ENCODE measurements around the gene KANSL1. TPM values are rescaled to one million over a fixed set of nuclear protein-coding genes. Genes with fewer than 3 reads are reported as not detected.

Gene KANSL1
- total RNA-seq, 1 experiment from 2014 or later = 72.7 TPM

DNA sequence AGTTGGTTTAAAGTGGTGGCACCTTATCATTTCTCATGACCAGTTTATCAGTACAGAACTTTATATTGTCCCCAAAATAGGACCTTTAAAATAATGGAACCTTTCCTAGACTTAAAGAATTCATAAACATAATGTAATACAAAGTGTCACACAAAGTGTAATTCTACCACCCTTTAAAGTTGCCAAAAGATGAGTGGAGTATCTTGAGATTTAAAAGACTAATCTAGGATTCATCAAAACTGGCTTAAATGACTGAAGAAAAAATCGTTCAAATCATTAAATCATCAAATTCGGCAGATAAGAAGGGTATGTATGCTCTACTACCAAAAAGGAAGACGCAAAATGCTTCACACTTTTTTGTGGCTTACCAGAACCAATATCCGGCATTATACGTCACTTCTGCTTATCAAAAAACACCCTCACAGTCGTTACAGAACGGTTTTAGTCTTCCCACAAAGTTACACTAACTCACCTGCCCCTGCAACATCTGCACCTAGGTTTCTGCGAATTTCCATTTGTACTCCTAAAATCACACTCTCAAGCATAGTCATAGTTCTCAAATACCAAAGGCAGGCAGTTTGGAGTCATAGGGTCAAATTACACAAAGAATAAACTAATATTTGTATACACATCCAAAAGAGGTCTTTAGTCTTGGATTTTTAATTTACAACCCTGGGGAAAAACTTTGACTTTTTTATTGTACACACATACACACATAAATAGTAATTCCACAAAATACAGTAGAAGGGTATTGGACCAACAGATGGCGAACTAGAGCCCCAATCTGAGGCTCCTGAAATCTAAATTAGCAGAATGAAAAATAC is 1.4 kb upstream of the KANSL1 start:
- Mint-ChIP-seq H3K27me3 (ENCODE audit: low read depth) (0 out of 2 replicates have a peak, but pooled peaks cover 2% of the 10 kb centered on the region), H3K9me3 (peaks cover 18% of the 10 kb centered on the region), H3K27ac (peak overlapping the region; percentile 71), H3K4me3 (peak overlapping the region; percentile 70), H3K4me1 (peaks cover 22% of the 10 kb centered on the region), H3K36me3 (peaks cover 24% of the 10 kb centered on the region)
- CTCF ChIA-PET = interaction anchor here (1.5 kb wide), 2 partner anchors 16 to 150 kb away, joined by 7 to 11 read pairs; no protein-coding TSS in a partner anchor
- ATAC-seq (no peak), DNase-seq (ENCODE audit: low spot score) (no peak)
- TF ChIP-seq E2F1 (CRISPR knock-in tag; IDR thresholded peaks at IDR 0.05) = no peak
- TF ChIP-seq KAT7 (CRISPR knock-in tag; IDR thresholded peaks at IDR 0.05; ENCODE audit: borderline replicate concordance) = no peak
- no peak for TF ChIP-seq ZNF219 (CRISPR knock-in tag; IDR thresholded peaks at IDR 0.05; ENCODE audit: borderline replicate concordance)
- no peak for TF ChIP-seq JUN (CRISPR knock-in tag; IDR thresholded peaks at IDR 0.05)
- TF ChIP-seq NFE2L1 (CRISPR knock-in tag; IDR thresholded peaks at IDR 0.05) = no peak
- no peak for TF ChIP-seq ZNF138 (CRISPR knock-in tag; conservative IDR thresholded peaks at IDR 0.05)
- no peak for TF ChIP-seq CREM (CRISPR knock-in tag; IDR thresholded peaks at IDR 0.05)
- TF ChIP-seq FOXJ3 (CRISPR knock-in tag; IDR thresholded peaks at IDR 0.05; ENCODE audit: borderline replicate concordance) = no peak
- TF ChIP-seq ZNF232 (CRISPR knock-in tag; IDR thresholded peaks at IDR 0.05) = no peak
- TF ChIP-seq, protein P1, sequence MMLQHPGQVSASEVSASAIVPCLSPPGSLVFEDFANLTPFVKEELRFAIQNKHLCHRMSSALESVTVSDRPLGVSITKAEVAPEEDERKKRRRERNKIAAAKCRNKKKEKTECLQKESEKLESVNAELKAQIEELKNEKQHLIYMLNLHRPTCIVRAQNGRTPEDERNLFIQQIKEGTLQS (CRISPR knock-in tag; conservative IDR thresholded peaks at IDR 0.05) = no peak
- no peak for TF ChIP-seq MYBL2 (CRISPR knock-in tag; IDR thresholded peaks at IDR 0.05)
- no peak for TF ChIP-seq SOX15 (CRISPR knock-in tag; IDR thresholded peaks at IDR 0.05)
- TF ChIP-seq USF1 (CRISPR knock-in tag; IDR thresholded peaks at IDR 0.05) = no peak
- TF ChIP-seq, protein P2, sequence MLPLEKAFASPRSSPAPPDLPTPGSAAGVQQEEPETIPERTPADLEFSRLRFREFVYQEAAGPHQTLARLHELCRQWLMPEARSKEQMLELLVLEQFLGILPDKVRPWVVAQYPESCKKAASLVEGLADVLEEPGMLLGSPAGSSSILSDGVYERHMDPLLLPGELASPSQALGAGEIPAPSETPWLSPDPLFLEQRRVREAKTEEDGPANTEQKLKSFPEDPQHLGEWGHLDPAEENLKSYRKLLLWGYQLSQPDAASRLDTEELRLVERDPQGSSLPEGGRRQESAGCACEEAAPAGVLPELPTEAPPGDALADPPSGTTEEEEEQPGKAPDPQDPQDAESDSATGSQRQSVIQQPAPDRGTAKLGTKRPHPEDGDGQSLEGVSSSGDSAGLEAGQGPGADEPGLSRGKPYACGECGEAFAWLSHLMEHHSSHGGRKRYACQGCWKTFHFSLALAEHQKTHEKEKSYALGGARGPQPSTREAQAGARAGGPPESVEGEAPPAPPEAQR (CRISPR knock-in tag; IDR thresholded peaks at IDR 0.05) = no peak
- no peak for TF ChIP-seq GABPB1 (CRISPR knock-in tag; IDR thresholded peaks at IDR 0.05)
- TF ChIP-seq, protein P3, sequence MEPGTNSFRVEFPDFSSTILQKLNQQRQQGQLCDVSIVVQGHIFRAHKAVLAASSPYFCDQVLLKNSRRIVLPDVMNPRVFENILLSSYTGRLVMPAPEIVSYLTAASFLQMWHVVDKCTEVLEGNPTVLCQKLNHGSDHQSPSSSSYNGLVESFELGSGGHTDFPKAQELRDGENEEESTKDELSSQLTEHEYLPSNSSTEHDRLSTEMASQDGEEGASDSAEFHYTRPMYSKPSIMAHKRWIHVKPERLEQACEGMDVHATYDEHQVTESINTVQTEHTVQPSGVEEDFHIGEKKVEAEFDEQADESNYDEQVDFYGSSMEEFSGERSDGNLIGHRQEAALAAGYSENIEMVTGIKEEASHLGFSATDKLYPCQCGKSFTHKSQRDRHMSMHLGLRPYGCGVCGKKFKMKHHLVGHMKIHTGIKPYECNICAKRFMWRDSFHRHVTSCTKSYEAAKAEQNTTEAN (CRISPR knock-in tag; IDR thresholded peaks at IDR 0.05) = no peak
- TF ChIP-seq, protein P4, sequence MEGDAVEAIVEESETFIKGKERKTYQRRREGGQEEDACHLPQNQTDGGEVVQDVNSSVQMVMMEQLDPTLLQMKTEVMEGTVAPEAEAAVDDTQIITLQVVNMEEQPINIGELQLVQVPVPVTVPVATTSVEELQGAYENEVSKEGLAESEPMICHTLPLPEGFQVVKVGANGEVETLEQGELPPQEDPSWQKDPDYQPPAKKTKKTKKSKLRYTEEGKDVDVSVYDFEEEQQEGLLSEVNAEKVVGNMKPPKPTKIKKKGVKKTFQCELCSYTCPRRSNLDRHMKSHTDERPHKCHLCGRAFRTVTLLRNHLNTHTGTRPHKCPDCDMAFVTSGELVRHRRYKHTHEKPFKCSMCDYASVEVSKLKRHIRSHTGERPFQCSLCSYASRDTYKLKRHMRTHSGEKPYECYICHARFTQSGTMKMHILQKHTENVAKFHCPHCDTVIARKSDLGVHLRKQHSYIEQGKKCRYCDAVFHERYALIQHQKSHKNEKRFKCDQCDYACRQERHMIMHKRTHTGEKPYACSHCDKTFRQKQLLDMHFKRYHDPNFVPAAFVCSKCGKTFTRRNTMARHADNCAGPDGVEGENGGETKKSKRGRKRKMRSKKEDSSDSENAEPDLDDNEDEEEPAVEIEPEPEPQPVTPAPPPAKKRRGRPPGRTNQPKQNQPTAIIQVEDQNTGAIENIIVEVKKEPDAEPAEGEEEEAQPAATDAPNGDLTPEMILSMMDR (IDR thresholded peaks at IDR 0.05) = no peak
- TF ChIP-seq ZNF396 (CRISPR knock-in tag; IDR thresholded peaks at IDR 0.05; ENCODE audit: borderline replicate concordance) = no peak
- TF ChIP-seq STAT6 (CRISPR knock-in tag; conservative IDR thresholded peaks at IDR 0.05; ENCODE audit: low read depth) = no peak
- TF ChIP-seq PRRX2 (CRISPR knock-in tag; IDR thresholded peaks at IDR 0.05) = no peak
- POLR2A ChIA-PET = no interaction called here

Measured in WTC11 (cell line).